Uterus (tissue), 2 donors: ENCODE results near the gene ADGB.

Experiments
- CTCF ChIP-seq, 4 experiments: fragments of 200-600 bp in 2 of 4; fragments of 450-650 bp in 2 of 4; sonication (generic) in 2 of 4; IDR thresholded peaks; one replicate each; pipeline ENCODE4 v1.5.1; 2016 to 2019; ENCODE audit warnings: antibody characterized with exemption in 4 of 4, mild to moderate bottlenecking in 2 of 4, moderate library complexity in 1 of 4
- POLR2A ChIP-seq, 2 donors: fragments of 450-650 bp; IDR thresholded peaks; one replicate each; pipeline ENCODE4 v1.6.1; 2016; ENCODE audit warnings: antibody characterized with exemption in 2 of 2, mild to moderate bottlenecking in 1 of 2, moderate library complexity in 1 of 2

DNA sequence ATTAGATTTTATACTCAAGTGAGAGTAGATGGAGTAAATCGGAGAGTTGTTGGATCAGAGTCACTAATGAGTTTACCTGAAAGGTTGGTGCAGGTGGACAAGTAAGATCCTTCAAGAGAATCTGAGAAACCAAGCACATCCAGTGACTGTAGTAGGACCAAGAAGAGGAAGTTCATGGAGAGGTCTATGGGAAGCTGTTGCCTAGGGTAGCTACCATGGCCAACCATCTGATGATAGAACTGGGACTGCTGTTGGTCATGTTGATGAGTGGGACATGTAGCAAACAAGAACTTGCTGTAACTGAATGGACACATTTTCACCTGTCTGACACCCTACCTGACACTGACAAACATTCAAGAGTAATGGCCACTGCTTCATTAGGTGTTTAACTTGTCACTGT is 11.3 kb upstream of the ADGB start:
- TF ChIP-seq CTCF (IDR thresholded peaks at IDR 0.05) (no peak), POLR2A (IDR thresholded peaks at IDR 0.05) (no peak)
